GM12878 (cell line): ENCODE data around the gene BEAN1.

ENCODE experiments used
- CBX5 ChIP-seq: sonication (generic); IDR thresholded peaks from 2 replicates; pipeline ENCODE4 v1.6.1; 2016; ENCODE audit warnings: low read depth, moderate library complexity, mild to moderate bottlenecking, inconsistent platforms
- CHD1 ChIP-seq: IDR thresholded peaks from 2 replicates; pipeline ENCODE4 v1.6.1; 2012; ENCODE audit warnings: low read depth, low read length, improper control_type of control experiment
- EZH2 ChIP-seq: IDR thresholded peaks from 2 replicates; pipeline ENCODE4 v1.6.1; 2012; ENCODE audit warnings: low read depth, mild to moderate bottlenecking, control low read depth, inconsistent platforms, low read length, borderline replicate concordance; ENCODE audit not compliant: control insufficient read depth
- HDAC6 ChIP-seq: fragments of 200-600 bp; sonication (generic); IDR thresholded peaks from one replicate; pipeline ENCODE4 v1.8.0; 2017; ENCODE audit warnings: antibody characterized with exemption; ENCODE audit not compliant: unreplicated experiment
- POU2F2 ChIP-seq: IDR thresholded peaks from 3 replicates; pipeline ENCODE4 v1.6.1; 2011; ENCODE audit warnings: low read depth, mild to moderate bottlenecking, low read length, borderline replicate concordance
- TARDBP ChIP-seq: IDR thresholded peaks from 2 replicates; pipeline ENCODE4 v1.6.1; 2016; ENCODE audit warnings: borderline replicate concordance
- TF ChIP-seq, protein P1 (sequence below): IDR thresholded peaks from 2 replicates; pipeline ENCODE4 v1.6.1; 2012; ENCODE audit warnings: low read depth, low read length, improper control_type of control experiment
- TF ChIP-seq, protein P2 (sequence below): IDR thresholded peaks from 2 replicates; pipeline ENCODE4 v1.6.1; 2011; ENCODE audit warnings: low read depth, low read length, improper control_type of control experiment, borderline replicate concordance
- TF ChIP-seq, protein P3 (sequence below): IDR thresholded peaks from 2 replicates; pipeline ENCODE4 v1.6.1; 2012; ENCODE audit warnings: mild to moderate bottlenecking, low read depth, low read length
- TF ChIP-seq, protein P4 (sequence below), 3 experiments: IDR thresholded peaks in 2 of 3; conservative IDR thresholded peaks in 1 of 3; 2 replicates each; pipeline ENCODE4 v1.5.1; 2011; ENCODE audit warnings: low read depth in 3 of 3, low read length in 3 of 3, mild to moderate bottlenecking in 3 of 3, control low read depth in 2 of 3, moderate library complexity in 2 of 3, inconsistent platforms in 1 of 3, mixed read lengths in 1 of 3; ENCODE audit not compliant: control insufficient read depth in 2 of 3, insufficient read depth in 1 of 3; ENCODE audit errors: extremely low read depth in 1 of 3

DNA sequence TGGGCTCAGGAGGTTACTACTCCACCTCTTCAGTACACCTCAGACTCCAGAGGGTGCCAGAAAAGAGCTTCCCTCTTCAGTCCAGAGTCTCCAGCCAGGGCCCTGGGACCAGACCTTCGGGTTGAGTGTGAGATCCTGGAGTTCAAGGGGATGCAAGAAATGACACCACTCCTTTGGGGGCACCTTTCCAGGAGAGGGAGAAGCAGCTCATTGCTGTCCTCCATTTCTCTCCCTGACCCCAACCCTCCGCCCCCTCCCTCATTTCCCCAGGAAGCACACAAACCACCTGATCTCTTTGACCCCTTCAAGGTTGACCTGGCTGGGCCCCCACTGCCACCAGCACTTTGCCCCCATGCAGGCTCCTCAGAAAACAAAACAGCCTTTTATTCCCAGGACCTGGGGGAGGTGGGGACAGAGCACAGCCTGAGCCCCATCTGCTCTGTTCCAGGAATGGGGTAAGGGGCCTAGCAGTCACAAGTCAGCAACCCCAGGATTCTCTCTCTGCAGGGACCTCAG, 39.2 kb upstream of the BEAN1 start:
- TF ChIP-seq, protein P1, sequence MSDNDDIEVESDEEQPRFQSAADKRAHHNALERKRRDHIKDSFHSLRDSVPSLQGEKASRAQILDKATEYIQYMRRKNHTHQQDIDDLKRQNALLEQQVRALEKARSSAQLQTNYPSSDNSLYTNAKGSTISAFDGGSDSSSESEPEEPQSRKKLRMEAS: no peak
- TF ChIP-seq, protein P2, sequence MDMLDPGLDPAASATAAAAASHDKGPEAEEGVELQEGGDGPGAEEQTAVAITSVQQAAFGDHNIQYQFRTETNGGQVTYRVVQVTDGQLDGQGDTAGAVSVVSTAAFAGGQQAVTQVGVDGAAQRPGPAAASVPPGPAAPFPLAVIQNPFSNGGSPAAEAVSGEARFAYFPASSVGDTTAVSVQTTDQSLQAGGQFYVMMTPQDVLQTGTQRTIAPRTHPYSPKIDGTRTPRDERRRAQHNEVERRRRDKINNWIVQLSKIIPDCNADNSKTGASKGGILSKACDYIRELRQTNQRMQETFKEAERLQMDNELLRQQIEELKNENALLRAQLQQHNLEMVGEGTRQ: no peak
- TF ChIP-seq, protein P3, sequence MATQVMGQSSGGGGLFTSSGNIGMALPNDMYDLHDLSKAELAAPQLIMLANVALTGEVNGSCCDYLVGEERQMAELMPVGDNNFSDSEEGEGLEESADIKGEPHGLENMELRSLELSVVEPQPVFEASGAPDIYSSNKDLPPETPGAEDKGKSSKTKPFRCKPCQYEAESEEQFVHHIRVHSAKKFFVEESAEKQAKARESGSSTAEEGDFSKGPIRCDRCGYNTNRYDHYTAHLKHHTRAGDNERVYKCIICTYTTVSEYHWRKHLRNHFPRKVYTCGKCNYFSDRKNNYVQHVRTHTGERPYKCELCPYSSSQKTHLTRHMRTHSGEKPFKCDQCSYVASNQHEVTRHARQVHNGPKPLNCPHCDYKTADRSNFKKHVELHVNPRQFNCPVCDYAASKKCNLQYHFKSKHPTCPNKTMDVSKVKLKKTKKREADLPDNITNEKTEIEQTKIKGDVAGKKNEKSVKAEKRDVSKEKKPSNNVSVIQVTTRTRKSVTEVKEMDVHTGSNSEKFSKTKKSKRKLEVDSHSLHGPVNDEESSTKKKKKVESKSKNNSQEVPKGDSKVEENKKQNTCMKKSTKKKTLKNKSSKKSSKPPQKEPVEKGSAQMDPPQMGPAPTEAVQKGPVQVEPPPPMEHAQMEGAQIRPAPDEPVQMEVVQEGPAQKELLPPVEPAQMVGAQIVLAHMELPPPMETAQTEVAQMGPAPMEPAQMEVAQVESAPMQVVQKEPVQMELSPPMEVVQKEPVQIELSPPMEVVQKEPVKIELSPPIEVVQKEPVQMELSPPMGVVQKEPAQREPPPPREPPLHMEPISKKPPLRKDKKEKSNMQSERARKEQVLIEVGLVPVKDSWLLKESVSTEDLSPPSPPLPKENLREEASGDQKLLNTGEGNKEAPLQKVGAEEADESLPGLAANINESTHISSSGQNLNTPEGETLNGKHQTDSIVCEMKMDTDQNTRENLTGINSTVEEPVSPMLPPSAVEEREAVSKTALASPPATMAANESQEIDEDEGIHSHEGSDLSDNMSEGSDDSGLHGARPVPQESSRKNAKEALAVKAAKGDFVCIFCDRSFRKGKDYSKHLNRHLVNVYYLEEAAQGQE: no peak
- no peak for TF ChIP-seq POU2F2
- TF ChIP-seq EZH2: no peak
- TF ChIP-seq, protein P4, sequence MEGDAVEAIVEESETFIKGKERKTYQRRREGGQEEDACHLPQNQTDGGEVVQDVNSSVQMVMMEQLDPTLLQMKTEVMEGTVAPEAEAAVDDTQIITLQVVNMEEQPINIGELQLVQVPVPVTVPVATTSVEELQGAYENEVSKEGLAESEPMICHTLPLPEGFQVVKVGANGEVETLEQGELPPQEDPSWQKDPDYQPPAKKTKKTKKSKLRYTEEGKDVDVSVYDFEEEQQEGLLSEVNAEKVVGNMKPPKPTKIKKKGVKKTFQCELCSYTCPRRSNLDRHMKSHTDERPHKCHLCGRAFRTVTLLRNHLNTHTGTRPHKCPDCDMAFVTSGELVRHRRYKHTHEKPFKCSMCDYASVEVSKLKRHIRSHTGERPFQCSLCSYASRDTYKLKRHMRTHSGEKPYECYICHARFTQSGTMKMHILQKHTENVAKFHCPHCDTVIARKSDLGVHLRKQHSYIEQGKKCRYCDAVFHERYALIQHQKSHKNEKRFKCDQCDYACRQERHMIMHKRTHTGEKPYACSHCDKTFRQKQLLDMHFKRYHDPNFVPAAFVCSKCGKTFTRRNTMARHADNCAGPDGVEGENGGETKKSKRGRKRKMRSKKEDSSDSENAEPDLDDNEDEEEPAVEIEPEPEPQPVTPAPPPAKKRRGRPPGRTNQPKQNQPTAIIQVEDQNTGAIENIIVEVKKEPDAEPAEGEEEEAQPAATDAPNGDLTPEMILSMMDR (IDR thresholded peaks at IDR 0.05 in 2 of 3, conservative IDR thresholded peaks at IDR 0.05 in 1 of 3; ENCODE audit: control insufficient read depth in 2 of 3, extremely low read depth in 1 of 3, insufficient read depth in 1 of 3, low read depth in 3 of 3, low read length in 3 of 3): no peak
- TF ChIP-seq HDAC6: no peak
- no peak for TF ChIP-seq TARDBP
- no peak for TF ChIP-seq CHD1
- TF ChIP-seq CBX5: no peak
